Liver (tissue), 3 donors: ENCODE results near the gene WIPF2.

Experiments used
- CTCF ChIP-seq: fragments of 150-350 bp; IDR thresholded peaks from 2 replicates; pipeline ENCODE4 v1.5.1; 2017; ENCODE audit warnings: improper control_type of control experiment, low read depth, low read length; ENCODE audit not compliant: missing input control
- HNF4G ChIP-seq: IDR thresholded peaks from 2 replicates; pipeline ENCODE4 v1.6.1; 2016; ENCODE audit warnings: antibody characterized with exemption
- RAD21 ChIP-seq, 2 donors: IDR thresholded peaks; 2 replicates each; pipeline ENCODE4 v1.6.1; 2016; ENCODE audit warnings: antibody characterized with exemption in 2 of 2, mild to moderate bottlenecking in 2 of 2
- REST ChIP-seq: IDR thresholded peaks from 2 replicates; pipeline ENCODE4 v1.6.1; 2016; ENCODE audit warnings: antibody characterized with exemption, mild to moderate bottlenecking
- TF ChIP-seq, protein P1 (sequence below): IDR thresholded peaks from 2 replicates; pipeline ENCODE4 v1.6.1; 2016; ENCODE audit warnings: antibody characterized with exemption
- donor health status: healthy.
- donor health status: healthy.

- TF ChIP-seq, protein P1, sequence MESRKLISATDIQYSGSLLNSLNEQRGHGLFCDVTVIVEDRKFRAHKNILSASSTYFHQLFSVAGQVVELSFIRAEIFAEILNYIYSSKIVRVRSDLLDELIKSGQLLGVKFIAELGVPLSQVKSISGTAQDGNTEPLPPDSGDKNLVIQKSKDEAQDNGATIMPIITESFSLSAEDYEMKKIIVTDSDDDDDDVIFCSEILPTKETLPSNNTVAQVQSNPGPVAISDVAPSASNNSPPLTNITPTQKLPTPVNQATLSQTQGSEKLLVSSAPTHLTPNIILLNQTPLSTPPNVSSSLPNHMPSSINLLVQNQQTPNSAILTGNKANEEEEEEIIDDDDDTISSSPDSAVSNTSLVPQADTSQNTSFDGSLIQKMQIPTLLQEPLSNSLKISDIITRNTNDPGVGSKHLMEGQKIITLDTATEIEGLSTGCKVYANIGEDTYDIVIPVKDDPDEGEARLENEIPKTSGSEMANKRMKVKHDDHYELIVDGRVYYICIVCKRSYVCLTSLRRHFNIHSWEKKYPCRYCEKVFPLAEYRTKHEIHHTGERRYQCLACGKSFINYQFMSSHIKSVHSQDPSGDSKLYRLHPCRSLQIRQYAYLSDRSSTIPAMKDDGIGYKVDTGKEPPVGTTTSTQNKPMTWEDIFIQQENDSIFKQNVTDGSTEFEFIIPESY = no peak
- TF ChIP-seq REST = no peak
- no peak for TF ChIP-seq HNF4G
- TF ChIP-seq CTCF = no peak
- TF ChIP-seq RAD21 (IDR thresholded peaks at IDR 0.05) = no peak
Measured at GRCh38 chr17:40306395-40306794, 87.3 kb downstream of the WIPF2 start.
